Bronchial epithelial cell (primary cell): ENCODE measurements around the gene ETFA. TPM values are rescaled to one million over a fixed set of nuclear protein-coding genes. Genes with fewer than 3 reads are reported as not detected.

Experiments used
- DNase-seq: peaks from one replicate; pipeline ENCODE4 v3.0.0-alpha.2; 2010; ENCODE audit warnings: low read depth
- FAIRE-seq: peaks from 2 replicates; lab custom pipeline; 2011; peaks lifted over from hg19 to GRCh38; lab: Jason Lieb, UNC
- H3K27me3 ChIP-seq: 2 replicates; pipeline ENCODE4 v1.5.1; 2011; ENCODE audit warnings: low read length; ENCODE audit not compliant: control insufficient read depth, insufficient read depth
- H3K36me3 ChIP-seq: 2 replicates; pipeline ENCODE4 v1.5.1; 2011; ENCODE audit warnings: low read length; ENCODE audit not compliant: control insufficient read depth, insufficient read depth
- H3K4me3 ChIP-seq: 2 replicates; pipeline ENCODE4 v1.5.1; 2011; ENCODE audit warnings: mild to moderate bottlenecking, low read depth, low read length, control low read depth
- total RNA-seq: library from RNA; depleted of rRNA; stranded (reverse); fragments of >200 nt; gene quantifications from 2 replicates; pipeline ENCODE4 v1.2.1, GENCODE V29; 2014
- TF ChIP-seq, protein P1 (sequence below): IDR thresholded peaks from 2 replicates; pipeline ENCODE4 v1.5.1; 2011; ENCODE audit warnings: mild to moderate bottlenecking, moderate library complexity, low read length, control low read depth, inconsistent platforms; ENCODE audit not compliant: insufficient read depth, severe bottlenecking

Gene ETFA
- total RNA-seq, 1 donor from 2014 or later: 223 TPM

GRCh38 chr15:76285241-76285825 is 25.9 kb downstream of the ETFA start:
- TF ChIP-seq, protein P1, sequence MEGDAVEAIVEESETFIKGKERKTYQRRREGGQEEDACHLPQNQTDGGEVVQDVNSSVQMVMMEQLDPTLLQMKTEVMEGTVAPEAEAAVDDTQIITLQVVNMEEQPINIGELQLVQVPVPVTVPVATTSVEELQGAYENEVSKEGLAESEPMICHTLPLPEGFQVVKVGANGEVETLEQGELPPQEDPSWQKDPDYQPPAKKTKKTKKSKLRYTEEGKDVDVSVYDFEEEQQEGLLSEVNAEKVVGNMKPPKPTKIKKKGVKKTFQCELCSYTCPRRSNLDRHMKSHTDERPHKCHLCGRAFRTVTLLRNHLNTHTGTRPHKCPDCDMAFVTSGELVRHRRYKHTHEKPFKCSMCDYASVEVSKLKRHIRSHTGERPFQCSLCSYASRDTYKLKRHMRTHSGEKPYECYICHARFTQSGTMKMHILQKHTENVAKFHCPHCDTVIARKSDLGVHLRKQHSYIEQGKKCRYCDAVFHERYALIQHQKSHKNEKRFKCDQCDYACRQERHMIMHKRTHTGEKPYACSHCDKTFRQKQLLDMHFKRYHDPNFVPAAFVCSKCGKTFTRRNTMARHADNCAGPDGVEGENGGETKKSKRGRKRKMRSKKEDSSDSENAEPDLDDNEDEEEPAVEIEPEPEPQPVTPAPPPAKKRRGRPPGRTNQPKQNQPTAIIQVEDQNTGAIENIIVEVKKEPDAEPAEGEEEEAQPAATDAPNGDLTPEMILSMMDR: peak; percentile 40
- Histone ChIP-seq H3K4me3 (no peak overlapping the region), H3K27me3 (no peaks in the 10 kb centered on the region), H3K36me3 (peaks cover 4% of the 10 kb centered on the region)
- FAIRE-seq (no peak), DNase-seq (peak; percentile 17)

DNA sequence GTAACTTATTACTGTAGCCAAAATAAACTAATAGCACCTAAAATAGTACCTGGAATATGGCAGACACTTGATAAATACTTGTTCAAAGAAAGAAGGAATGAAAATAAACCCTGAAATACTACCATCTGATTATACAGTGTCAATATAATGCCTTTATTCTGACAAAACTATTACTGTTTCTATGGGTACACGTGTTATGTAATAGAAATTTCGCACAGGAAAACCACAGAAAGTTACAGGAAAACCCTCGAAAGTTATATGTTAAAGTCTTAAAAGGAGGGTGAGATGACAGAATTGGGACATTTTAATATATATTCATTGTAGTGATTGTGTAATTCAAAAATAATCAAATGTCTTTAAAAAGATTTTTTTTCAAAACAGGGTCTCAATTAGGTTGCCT is 28.8 kb downstream of the ETFA start:
- Histone ChIP-seq H3K27me3 (no peaks in the 10 kb centered on the region), H3K4me3 (no peak overlapping the region), H3K36me3 (peaks cover 4% of the 10 kb centered on the region)
- DNase-seq (no peak), FAIRE-seq (no peak)
- TF ChIP-seq, protein P1: no peak

- no peaks in the 10 kb centered on the region for H3K27me3 ChIP-seq
- H3K4me3 ChIP-seq: no peak overlapping the region
- DNase-seq (no peak), FAIRE-seq (no peak)
- TF ChIP-seq, protein P1: no peak
- peaks cover 5% of the 10 kb centered on the region for H3K36me3 ChIP-seq
Observed at GRCh38 chr15:76278651-76279050, 32.6 kb downstream of the ETFA start.

DNA sequence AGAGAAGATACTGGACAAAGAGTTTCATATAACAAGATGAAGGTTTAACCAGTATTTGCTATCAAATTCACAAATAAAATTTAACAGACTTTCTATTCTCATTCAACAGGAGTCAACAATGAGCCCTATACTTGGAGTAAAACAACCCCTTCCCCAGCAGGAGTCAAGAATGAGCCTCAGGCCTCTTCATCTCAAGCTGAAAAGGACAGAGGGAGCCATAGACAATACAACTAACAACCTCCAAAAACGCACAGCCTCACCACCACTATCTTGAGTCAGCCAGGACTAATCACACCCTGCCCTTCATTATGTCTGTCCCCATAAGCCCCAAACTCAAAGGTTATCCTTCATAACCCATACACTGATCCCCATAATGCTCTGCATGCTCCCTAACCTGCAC is 36.4 kb downstream of the ETFA start:
- FAIRE-seq: no peak
- TF ChIP-seq, protein P1: no peak
- H3K36me3 ChIP-seq: peaks cover 2% of the 10 kb centered on the region

DNA sequence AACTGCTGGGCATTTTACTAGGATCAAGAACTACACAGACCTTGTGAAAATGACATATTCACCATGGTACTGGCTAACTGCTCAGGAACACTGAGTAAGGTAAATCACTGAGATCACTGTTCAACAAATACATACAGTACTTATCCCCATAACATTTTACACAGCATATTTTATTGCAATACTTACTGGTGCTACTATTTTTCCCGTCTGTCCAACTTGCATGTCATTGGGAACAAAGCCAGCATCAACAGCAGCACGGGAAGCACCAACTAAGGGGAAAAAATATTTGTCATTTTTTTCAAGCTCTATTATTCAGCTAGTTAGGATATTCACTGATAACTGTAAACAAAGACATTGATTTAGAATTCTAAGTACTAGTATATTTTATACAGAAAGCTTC is 37.0 kb downstream of the ETFA start:
- TF ChIP-seq, protein P1: no peak
- Histone ChIP-seq H3K36me3 (peaks cover 2% of the 10 kb centered on the region), H3K4me3 (no peak overlapping the region), H3K27me3 (no peaks in the 10 kb centered on the region)
- DNase-seq (no peak), FAIRE-seq (no peak)

More for the DNA sequence above, 36.4 kb downstream of the ETFA start:
- H3K4me3 ChIP-seq: no peak overlapping the region
- DNase-seq: no peak
- no peaks in the 10 kb centered on the region for H3K27me3 ChIP-seq

GRCh38 chr15:76270876-76271275 is 40.4 kb downstream of the ETFA start:
- Histone ChIP-seq H3K36me3 (peaks cover 3% of the 10 kb centered on the region), H3K27me3 (no peaks in the 10 kb centered on the region), H3K4me3 (no peak overlapping the region)
- TF ChIP-seq, protein P1: no peak
- no peak for FAIRE-seq
- peak; percentile 65 for DNase-seq
